ENCODE data around the gene NQO2.

NQO2 gene

DNA sequence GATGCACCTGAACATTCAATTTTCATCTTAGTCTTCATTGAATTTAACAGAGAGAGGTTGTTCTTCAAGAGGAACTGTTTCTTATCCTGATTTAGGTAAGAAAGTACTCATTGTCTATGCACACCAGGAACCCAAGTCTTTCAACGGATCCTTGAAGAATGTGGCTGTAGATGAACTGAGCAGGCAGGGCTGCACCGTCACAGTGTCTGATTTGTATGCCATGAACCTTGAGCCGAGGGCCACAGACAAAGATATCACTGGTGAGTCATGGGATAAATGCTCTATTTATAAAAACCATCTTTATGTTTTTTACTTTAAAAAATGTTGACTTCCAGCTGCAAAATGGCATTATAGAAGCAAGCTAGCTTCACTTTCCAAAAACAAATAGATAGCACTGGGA, 10.2 kb downstream of the NQO2 start:
- no peak for DNase-seq (ENCODE audit: low read depth)
- TF ChIP-seq, protein P1, sequence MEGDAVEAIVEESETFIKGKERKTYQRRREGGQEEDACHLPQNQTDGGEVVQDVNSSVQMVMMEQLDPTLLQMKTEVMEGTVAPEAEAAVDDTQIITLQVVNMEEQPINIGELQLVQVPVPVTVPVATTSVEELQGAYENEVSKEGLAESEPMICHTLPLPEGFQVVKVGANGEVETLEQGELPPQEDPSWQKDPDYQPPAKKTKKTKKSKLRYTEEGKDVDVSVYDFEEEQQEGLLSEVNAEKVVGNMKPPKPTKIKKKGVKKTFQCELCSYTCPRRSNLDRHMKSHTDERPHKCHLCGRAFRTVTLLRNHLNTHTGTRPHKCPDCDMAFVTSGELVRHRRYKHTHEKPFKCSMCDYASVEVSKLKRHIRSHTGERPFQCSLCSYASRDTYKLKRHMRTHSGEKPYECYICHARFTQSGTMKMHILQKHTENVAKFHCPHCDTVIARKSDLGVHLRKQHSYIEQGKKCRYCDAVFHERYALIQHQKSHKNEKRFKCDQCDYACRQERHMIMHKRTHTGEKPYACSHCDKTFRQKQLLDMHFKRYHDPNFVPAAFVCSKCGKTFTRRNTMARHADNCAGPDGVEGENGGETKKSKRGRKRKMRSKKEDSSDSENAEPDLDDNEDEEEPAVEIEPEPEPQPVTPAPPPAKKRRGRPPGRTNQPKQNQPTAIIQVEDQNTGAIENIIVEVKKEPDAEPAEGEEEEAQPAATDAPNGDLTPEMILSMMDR (conservative IDR thresholded peaks at IDR 0.05; ENCODE audit: low read depth, low read length) = no peak

GRCh38 chr6:3011158-3011557, 11.5 kb downstream of the NQO2 start:
- H3K4me3 ChIP-seq (ENCODE audit: low read length) = no peak overlapping the region
- TF ChIP-seq, protein P1 (conservative IDR thresholded peaks at IDR 0.05; ENCODE audit: low read depth, low read length) = no peak
- no peak for DNase-seq (ENCODE audit: low read depth)

More for the DNA sequence above, 10.2 kb downstream of the NQO2 start:
- H3K4me3 ChIP-seq (ENCODE audit: low read length) = no peak overlapping the region

GRCh38 chr6:3011592-3011991, 11.9 kb downstream of the NQO2 start:
- TF ChIP-seq, protein P1 (conservative IDR thresholded peaks at IDR 0.05; ENCODE audit: low read depth, low read length) = no peak
- no peak for DNase-seq (ENCODE audit: low read depth)
- H3K4me3 ChIP-seq (ENCODE audit: low read length) = no peak overlapping the region

- no peak overlapping the region for H3K4me3 ChIP-seq (ENCODE audit: low read length)
- DNase-seq (ENCODE audit: low read depth) = no peak
- TF ChIP-seq, protein P1 (conservative IDR thresholded peaks at IDR 0.05; ENCODE audit: low read depth, low read length) = no peak
Observed at GRCh38 chr6:3013486-3013885, 13.8 kb downstream of the NQO2 start.

- H3K4me3 ChIP-seq (ENCODE audit: low read length) = no peak overlapping the region
- TF ChIP-seq, protein P1 (conservative IDR thresholded peaks at IDR 0.05; ENCODE audit: low read depth, low read length) = no peak
- no peak for DNase-seq (ENCODE audit: low read depth)
Observed at GRCh38 chr6:3013901-3014674, 14.4 kb downstream of the NQO2 start.

DNA sequence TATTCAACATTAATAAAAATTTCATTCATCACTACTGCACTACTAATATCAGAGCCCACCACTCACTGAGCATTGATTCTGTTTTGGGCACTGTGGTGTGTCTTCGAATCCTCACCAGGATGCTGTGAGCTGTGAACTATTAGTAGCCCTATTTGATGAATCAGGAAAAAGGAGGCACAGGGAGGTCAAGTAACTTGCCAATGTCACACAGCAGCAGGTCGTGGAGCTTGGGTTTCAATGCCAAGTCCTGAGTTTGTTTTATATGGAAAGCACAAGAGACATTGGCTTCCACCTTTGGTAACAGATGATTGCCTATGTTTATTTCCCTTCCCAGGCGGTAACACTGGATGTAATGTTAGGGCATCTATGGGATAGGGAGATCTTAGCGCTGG, 15.0 kb downstream of the NQO2 start:
- TF ChIP-seq, protein P1 (conservative IDR thresholded peaks at IDR 0.05; ENCODE audit: low read depth, low read length) = no peak
- no peak overlapping the region for H3K4me3 ChIP-seq (ENCODE audit: low read length)
- DNase-seq (ENCODE audit: low read depth) = no peak

DNA sequence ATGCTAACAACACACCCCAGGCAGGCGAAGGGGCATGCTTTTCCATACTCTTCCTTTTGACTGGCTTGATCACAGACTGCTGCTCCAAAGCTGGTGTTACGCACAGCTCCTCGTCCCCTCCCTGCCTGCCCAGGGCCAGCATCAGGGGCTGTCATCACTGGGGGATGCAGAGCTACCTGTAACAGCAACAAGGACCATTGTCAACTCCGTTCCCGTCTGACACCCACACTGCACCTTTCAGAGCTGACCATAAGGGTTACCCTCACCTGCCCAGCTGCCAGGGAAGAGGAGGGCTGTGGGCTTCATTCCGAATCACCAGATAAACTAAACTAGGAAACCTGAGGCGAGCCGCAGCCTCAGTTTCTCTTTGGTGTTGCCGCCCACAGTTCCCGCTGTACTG, 15.4 kb downstream of the NQO2 start:
- no peak for DNase-seq (ENCODE audit: low read depth)
- no peak overlapping the region for H3K4me3 ChIP-seq (ENCODE audit: low read length)
- TF ChIP-seq, protein P1 (conservative IDR thresholded peaks at IDR 0.05; ENCODE audit: low read depth, low read length) = no peak
